ENCODE data around the gene SLA2. TPM values are rescaled to one million over a fixed set of nuclear protein-coding genes. Genes with fewer than 3 reads are reported as not detected.
A peak's percentile ranks its signal among the peaks of the same experiment; 100 is the strongest.

SLA2 gene
- total RNA-seq, 1 donor from 2014 or later = not detected

- no peak overlapping the region for H3K4me3 Mint-ChIP-seq
- H3K36me3 Mint-ChIP-seq = peaks cover 10% of the 10 kb centered on the region
- no peaks in the 10 kb centered on the region for H3K4me1 Mint-ChIP-seq (ENCODE audit: unreplicated experiment)
- TF ChIP-seq, protein P1, sequence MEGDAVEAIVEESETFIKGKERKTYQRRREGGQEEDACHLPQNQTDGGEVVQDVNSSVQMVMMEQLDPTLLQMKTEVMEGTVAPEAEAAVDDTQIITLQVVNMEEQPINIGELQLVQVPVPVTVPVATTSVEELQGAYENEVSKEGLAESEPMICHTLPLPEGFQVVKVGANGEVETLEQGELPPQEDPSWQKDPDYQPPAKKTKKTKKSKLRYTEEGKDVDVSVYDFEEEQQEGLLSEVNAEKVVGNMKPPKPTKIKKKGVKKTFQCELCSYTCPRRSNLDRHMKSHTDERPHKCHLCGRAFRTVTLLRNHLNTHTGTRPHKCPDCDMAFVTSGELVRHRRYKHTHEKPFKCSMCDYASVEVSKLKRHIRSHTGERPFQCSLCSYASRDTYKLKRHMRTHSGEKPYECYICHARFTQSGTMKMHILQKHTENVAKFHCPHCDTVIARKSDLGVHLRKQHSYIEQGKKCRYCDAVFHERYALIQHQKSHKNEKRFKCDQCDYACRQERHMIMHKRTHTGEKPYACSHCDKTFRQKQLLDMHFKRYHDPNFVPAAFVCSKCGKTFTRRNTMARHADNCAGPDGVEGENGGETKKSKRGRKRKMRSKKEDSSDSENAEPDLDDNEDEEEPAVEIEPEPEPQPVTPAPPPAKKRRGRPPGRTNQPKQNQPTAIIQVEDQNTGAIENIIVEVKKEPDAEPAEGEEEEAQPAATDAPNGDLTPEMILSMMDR (conservative IDR thresholded peaks at IDR 0.05) = no peak
- DNase-seq (ENCODE audit: extremely low spot score, unreplicated experiment) = no peak
- no peaks in the 10 kb centered on the region for H3K27me3 Mint-ChIP-seq
- no peaks in the 10 kb centered on the region for H3K9me3 Mint-ChIP-seq
- peak overlapping the region; percentile 1 for H3K27ac Mint-ChIP-seq
Measured at GRCh38 chr20:36584018-36584481, 61.9 kb downstream of the SLA2 start.

- Mint-ChIP-seq H3K36me3 (peaks cover 10% of the 10 kb centered on the region), H3K9me3 (no peaks in the 10 kb centered on the region), H3K4me1 (ENCODE audit: unreplicated experiment) (no peaks in the 10 kb centered on the region), H3K27ac (no peak overlapping the region), H3K27me3 (no peaks in the 10 kb centered on the region), H3K4me3 (no peak overlapping the region)
- DNase-seq (ENCODE audit: extremely low spot score, unreplicated experiment) = no peak
- TF ChIP-seq, protein P1 (conservative IDR thresholded peaks at IDR 0.05) = no peak
Measured at GRCh38 chr20:36582821-36583220, 63.2 kb downstream of the SLA2 start.

- Mint-ChIP-seq H3K4me1 (ENCODE audit: unreplicated experiment) (no peaks in the 10 kb centered on the region), H3K27ac (no peak overlapping the region), H3K4me3 (no peak overlapping the region), H3K27me3 (no peaks in the 10 kb centered on the region), H3K9me3 (no peaks in the 10 kb centered on the region), H3K36me3 (peaks cover 10% of the 10 kb centered on the region)
- TF ChIP-seq, protein P1 (conservative IDR thresholded peaks at IDR 0.05) = no peak
- DNase-seq (ENCODE audit: extremely low spot score, unreplicated experiment) = no peak
Measured at GRCh38 chr20:36582322-36582721, 63.7 kb downstream of the SLA2 start.

DNA sequence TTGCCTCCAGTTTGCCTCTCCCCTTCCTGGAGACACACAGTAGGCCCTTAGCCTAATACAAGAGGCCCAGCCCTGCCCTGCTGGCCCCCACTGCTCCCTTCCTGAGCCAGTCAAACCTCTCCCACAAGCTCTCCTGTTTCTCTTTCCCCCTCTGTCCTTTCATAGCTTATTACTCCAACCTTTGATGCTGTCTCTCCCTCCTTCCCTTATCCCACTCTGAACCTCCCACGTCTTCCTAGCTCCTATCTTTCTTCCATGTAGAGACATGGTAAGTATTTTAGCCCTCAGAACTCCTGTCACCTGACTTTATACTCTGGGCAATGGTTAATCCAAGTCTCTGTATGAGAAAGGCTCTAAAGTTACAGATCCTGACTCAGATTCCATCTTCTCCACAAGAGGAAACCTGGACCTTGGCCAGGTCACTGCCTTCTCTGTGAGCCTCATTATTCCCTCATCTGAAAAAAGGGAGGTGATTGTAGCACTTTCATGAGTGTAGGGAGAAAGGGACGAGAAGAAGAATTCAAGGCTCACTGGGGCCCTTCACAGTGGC, 65.9 kb downstream of the SLA2 start:
- H3K4me3 Mint-ChIP-seq = peak overlapping the region; percentile 7
- H3K36me3 Mint-ChIP-seq = peaks cover 10% of the 10 kb centered on the region
- H3K4me1 Mint-ChIP-seq (ENCODE audit: unreplicated experiment) = peaks cover 8% of the 10 kb centered on the region
- no peaks in the 10 kb centered on the region for H3K27me3 Mint-ChIP-seq
- no peak for DNase-seq (ENCODE audit: extremely low spot score, unreplicated experiment)
- no peaks in the 10 kb centered on the region for H3K9me3 Mint-ChIP-seq
- TF ChIP-seq, protein P1 (conservative IDR thresholded peaks at IDR 0.05) = no peak
- no peak overlapping the region for H3K27ac Mint-ChIP-seq

DNA sequence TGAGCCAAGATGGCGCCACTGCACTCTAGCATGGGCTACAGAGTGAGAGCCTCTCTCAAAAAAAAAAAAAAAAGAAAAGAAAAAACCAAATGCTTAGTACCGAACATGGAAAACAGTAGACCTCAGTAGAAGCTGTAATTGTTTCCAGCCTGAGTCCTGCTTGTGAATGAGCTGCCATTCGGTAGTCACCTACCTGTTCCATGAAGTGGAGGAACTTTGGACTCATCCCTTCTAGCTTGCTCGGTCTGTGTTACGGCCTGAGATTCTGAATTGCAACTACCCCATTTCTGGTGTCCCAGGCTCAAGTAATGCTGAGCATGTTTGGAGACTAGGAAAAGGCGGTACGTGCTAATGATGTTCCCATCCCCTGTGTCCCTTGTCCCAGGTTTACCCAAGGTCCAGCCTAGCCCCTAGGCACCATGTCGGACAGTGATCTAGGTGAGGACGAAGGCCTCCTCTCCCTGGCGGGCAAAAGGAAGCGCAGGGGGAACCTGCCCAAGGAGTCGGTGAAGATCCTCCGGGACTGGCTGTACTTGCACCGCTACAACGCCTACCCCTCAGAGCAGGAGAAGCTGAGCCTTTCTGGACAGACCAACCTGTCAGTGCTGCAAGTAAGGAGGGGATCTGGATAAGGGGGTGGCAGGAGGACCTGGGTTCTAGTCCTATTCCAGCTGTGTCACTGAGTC, 67.5 kb downstream of the SLA2 start:
- no peaks in the 10 kb centered on the region for H3K9me3 Mint-ChIP-seq
- H3K27me3 Mint-ChIP-seq = no peaks in the 10 kb centered on the region
- H3K36me3 Mint-ChIP-seq = peaks cover 7% of the 10 kb centered on the region
- no peak overlapping the region for H3K27ac Mint-ChIP-seq
- TF ChIP-seq, protein P1 (conservative IDR thresholded peaks at IDR 0.05) = no peak
- H3K4me3 Mint-ChIP-seq = no peak overlapping the region
- DNase-seq (ENCODE audit: extremely low spot score, unreplicated experiment) = no peak
- H3K4me1 Mint-ChIP-seq (ENCODE audit: unreplicated experiment) = peaks cover 13% of the 10 kb centered on the region
